Liver (tissue), 3 donors: ENCODE results near the gene NT5DC1.

Experiments
- ATF3 ChIP-seq: IDR thresholded peaks from 2 replicates; pipeline ENCODE4 v1.6.1; 2016; ENCODE audit warnings: antibody characterized with exemption
- CTCF ChIP-seq: fragments of 150-350 bp; IDR thresholded peaks from 2 replicates; pipeline ENCODE4 v1.5.1; 2017; ENCODE audit warnings: improper control_type of control experiment, low read depth, low read length; ENCODE audit not compliant: missing input control
- FOXA2 ChIP-seq: IDR thresholded peaks from 2 replicates; pipeline ENCODE4 v1.6.1; 2016; ENCODE audit warnings: antibody characterized with exemption
- GABPA ChIP-seq, 2 donors: IDR thresholded peaks in 1 of 2; conservative IDR thresholded peaks in 1 of 2; 2 replicates each; pipeline ENCODE4 v1.6.1; 2016; ENCODE audit warnings: antibody characterized with exemption in 2 of 2, mild to moderate bottlenecking in 1 of 2, moderate library complexity in 1 of 2
- NR2F2 ChIP-seq: IDR thresholded peaks from 2 replicates; pipeline ENCODE4 v1.6.1; 2016; ENCODE audit warnings: antibody characterized with exemption
- REST ChIP-seq: IDR thresholded peaks from 2 replicates; pipeline ENCODE4 v1.6.1; 2016; ENCODE audit warnings: antibody characterized with exemption, mild to moderate bottlenecking
- TAF1 ChIP-seq: conservative IDR thresholded peaks from 2 replicates; pipeline ENCODE4 v1.6.1; 2016; ENCODE audit warnings: antibody characterized with exemption, mild to moderate bottlenecking
- TF ChIP-seq, protein P1 (sequence below): IDR thresholded peaks from 2 replicates; pipeline ENCODE4 v1.6.1; 2016; ENCODE audit warnings: antibody characterized with exemption
- donor health status: healthy.
- donor health status: healthy.

- TF ChIP-seq CTCF (no peak), FOXA2 (no peak), GABPA (IDR thresholded peaks at IDR 0.05 in 1 of 2, conservative IDR thresholded peaks at IDR 0.05 in 1 of 2) (no peak), ATF3 (no peak), REST (no peak), NR2F2 (no peak), TAF1 (no peak)
- TF ChIP-seq, protein P1, sequence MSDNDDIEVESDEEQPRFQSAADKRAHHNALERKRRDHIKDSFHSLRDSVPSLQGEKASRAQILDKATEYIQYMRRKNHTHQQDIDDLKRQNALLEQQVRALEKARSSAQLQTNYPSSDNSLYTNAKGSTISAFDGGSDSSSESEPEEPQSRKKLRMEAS, result no peak
These were observed 153.8 kb downstream of the NT5DC1 start for GRCh38 chr6:116254297-116255056.
